GM12801 (cell line): ENCODE measurements around the gene VSX1.

Source experiments
- TF ChIP-seq, protein P1 (sequence below): IDR thresholded peaks from one replicate; pipeline ENCODE4 v1.5.1; 2011; ENCODE audit warnings: control low read depth; ENCODE audit not compliant: insufficient read length; ENCODE audit errors: extremely low read depth

VSX1 gene

DNA sequence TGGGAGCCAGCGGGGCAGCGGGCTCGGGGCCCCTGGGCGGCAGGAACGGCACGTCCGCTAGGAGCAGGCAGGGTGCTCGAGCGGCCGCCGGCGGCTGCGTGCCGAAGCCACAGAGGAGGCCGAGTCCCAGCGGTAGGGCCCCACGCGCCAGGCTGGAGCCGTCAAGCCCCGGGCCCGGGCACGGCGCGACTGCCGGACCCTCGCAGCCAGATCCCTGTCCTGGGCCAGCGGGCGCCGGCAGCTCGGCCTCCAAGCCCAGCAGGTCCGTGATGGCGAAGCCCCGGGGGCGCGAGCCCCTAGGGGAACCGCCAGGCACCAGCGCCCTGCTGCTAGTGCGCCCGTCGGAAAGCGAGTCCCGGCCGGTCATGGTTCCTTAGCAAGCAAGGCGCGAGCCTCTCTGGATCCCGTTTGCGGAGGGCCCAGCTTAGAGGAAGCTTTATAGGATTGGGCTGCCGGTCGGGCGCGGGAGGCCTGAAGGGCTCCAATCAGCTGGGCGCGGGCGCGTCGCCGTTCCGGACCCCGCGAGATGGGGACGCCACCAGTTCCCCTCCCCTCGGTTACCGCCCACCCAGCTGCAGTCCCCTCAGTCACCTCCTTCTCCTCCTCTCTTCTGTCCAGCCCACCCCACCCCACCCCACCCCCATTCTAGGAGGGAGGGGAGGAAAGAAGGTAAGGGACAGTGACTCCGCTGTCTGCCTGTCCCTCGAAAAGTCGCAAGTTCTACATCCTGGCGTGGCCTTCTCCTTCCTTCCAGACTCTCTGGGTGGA lies at the start of gene VSX1:
VSX1 (minus strand) TSS at position 412 of the 768 bp plus-strand sequence; CDS start at position 367, 45 bp downstream.
- TF ChIP-seq, protein P1, sequence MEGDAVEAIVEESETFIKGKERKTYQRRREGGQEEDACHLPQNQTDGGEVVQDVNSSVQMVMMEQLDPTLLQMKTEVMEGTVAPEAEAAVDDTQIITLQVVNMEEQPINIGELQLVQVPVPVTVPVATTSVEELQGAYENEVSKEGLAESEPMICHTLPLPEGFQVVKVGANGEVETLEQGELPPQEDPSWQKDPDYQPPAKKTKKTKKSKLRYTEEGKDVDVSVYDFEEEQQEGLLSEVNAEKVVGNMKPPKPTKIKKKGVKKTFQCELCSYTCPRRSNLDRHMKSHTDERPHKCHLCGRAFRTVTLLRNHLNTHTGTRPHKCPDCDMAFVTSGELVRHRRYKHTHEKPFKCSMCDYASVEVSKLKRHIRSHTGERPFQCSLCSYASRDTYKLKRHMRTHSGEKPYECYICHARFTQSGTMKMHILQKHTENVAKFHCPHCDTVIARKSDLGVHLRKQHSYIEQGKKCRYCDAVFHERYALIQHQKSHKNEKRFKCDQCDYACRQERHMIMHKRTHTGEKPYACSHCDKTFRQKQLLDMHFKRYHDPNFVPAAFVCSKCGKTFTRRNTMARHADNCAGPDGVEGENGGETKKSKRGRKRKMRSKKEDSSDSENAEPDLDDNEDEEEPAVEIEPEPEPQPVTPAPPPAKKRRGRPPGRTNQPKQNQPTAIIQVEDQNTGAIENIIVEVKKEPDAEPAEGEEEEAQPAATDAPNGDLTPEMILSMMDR = no peak

DNA sequence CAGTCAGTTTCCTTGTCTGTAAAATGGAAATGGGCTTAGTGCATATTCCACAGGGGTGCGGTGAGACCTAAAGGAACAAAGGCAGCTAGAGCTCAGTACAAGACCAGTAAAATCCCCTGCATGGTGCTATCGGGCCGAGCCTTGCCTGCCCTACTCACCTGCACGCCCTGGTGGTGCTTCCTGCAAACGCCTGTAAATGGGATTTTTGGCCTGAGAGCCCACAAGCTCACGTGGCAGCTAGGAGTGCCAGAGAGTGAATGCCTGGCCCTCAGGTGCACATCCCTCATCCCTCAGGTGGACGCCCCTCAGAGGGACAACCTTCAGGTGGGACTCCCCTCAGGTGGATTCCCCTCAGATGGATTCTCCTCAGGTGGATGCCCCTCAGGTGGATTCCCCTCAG lies 48.0 kb upstream of the VSX1 start:
- TF ChIP-seq, protein P1 = no peak

DNA sequence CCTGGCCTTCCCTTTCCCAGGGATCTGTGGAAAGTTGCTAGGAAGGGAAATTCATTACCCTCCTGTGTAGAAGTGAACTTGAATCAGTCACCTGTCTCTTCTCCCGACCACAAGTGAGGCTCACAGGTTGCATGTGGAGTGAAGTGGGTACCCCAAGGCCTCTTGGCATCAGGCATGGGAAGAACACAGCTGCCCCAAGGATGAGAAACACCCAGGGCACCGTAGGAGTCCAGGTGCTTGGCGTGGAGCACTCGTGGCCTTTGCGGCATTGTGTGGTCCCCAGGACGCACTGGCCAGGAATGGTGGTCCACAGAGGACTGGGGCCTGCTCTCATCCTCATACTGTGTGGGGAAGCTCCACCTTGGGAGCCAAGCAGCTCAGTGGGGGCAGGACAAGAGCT lies 47.5 kb upstream of the VSX1 start:
- TF ChIP-seq, protein P1 = no peak

DNA sequence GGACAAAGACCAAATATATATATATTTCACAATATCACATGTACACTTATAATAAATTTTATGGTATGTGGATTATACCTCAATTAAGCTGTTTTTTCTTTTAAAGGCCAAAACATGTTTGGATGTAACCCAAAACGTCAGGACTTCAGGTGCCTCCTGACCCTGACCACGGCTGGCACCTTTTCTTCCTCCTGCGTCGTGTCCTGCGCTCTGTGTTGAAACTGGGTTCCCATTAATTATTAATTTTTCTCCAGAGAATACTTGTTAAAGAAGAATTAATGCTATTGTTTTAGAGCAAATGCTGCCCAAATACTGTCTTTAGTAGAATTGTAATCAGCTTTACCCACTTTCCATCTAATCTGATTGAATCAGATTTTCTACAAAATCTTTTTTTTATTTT lies 46.7 kb upstream of the VSX1 start:
- TF ChIP-seq, protein P1 = no peak

DNA sequence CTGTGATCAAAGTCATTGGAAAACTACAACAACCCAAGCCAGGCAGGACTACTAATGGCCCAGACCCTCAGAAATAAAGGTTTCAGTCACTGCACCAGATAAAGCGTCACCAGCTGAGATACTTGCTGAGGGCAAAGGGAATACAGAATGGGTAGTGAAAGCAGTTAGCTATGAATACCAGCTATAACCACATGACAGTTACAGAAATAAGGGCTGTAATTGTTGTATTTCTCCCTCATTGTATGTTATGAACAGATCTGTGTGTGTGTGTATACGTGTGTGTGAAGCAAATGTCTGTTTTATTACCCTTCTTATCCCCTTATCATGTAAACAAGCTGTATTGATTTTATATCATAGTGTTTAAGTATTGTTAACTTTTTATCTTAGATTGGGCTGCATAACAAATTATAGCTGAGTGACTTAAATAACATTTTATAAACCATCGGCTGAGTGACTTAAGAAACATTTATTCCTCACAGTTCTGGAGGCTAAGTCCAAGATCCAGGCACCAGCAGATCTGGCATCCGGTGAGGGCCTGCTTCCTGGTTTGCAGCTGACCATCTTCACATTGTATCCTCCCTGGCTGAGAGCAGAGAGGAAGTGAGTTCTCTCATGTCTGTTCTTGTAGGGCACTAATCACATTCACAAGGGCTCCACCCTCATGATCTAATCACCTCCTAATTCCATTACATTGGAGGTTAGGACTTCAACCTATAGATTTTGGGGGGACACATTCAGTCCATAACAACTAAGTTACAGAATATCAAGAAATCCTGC lies 46.0 kb upstream of the VSX1 start:
- TF ChIP-seq, protein P1 = no peak

DNA sequence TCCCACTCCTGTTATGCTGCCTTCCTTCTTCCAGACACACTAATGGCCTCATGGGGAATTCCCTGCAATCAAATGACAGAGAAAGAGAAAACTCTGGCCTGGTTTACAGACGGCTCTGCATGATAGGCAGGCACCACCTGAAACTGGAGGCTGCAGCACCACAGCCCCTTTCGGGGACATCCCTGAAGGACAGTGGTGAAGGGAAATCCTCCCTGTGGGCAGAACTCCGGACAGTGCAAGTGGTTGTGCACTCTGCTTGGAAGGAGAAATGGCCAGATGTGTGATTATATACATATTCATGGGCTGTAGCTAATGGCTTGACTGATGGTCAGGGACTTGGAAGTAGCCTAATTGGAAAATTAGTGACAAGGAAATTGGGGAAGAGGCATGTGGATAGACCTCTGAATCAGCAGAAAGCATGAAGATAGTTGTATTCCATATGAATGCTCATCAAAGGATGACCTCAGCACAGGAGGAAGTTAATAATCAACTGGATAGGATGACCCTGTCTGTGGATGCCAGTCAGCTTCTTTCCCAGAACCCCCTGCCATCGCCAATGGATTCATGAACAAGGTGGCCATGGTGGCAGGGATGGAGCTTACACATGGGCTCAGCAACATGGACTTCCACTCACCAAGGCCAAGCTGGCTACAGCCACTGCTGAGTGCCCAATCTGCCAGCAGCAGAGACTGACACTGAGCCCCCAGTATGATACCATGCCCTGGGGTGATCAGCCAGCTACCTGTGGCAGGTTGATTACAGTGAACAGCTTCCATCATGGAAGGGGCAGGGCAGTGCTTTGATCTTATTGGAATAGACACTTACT lies 44.5 kb upstream of the VSX1 start:
- TF ChIP-seq, protein P1 = no peak

DNA sequence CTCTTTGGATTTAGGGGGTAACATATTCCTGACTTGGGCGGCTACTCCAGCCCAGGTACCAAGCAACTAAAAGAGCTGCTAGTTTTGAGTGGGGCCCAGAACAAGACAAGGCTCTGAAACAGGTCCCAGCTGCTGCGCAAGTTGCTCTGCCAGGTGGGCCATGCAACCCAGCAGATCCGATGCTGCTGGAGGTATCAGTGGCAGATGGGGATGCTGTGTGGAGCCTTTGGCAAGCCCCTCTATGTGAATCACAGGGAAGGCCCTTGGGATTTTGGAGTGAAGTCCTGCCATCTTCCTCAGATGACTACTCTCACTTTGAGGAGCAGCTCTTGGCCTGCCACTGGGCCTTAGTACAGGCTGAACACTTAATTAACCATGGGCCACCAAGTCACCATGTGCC lies 43.7 kb upstream of the VSX1 start:
- TF ChIP-seq, protein P1 = no peak
